CD4-positive, alpha-beta T cell treated with Interleukin-10 for 1 hour (primary cell): ENCODE results near the gene ARID3C.

Experiments used
- DNase-seq: peaks from one replicate; pipeline ENCODE4 v3.0.0-alpha.2; 2020

Gene ARID3C

GRCh38 chr9:34591917-34592866, 36.7 kb downstream of the ARID3C start:
- no peak for DNase-seq

- peak; percentile 76 for DNase-seq
Measured at GRCh38 chr9:34591248-34591916, 37.5 kb downstream of the ARID3C start.

- DNase-seq: no peak
Measured at GRCh38 chr9:34590381-34591247, 38.3 kb downstream of the ARID3C start.

- DNase-seq: no peak
Measured at GRCh38 chr9:34589636-34590380, 39.1 kb downstream of the ARID3C start, which contains the start of gene CNTFR. TSS of gene CNTFR (minus strand) at chr9:34589724. CDS start at chr9:34568981, 20,743 bp downstream.

- no peak for DNase-seq
Measured at GRCh38 chr9:34588671-34589635, 39.9 kb downstream of the ARID3C start.

- no peak for DNase-seq
Measured at GRCh38 chr9:34587271-34587670, 41.6 kb downstream of the ARID3C start.

GRCh38 chr9:34585946-34586669, 42.8 kb downstream of the ARID3C start:
- DNase-seq: no peak

- no peak for DNase-seq
Measured at GRCh38 chr9:34584970-34585369, 43.9 kb downstream of the ARID3C start.

GRCh38 chr9:34582787-34583186, 46.1 kb downstream of the ARID3C start:
- DNase-seq: no peak

GRCh38 chr9:34581318-34581717, 47.5 kb downstream of the ARID3C start:
- DNase-seq: no peak

- no peak for DNase-seq
Measured at GRCh38 chr9:34580358-34580757, 48.5 kb downstream of the ARID3C start.

- DNase-seq: no peak
Measured at GRCh38 chr9:34579808-34580163, 49.1 kb downstream of the ARID3C start.

GRCh38 chr9:34579104-34579807, 49.6 kb downstream of the ARID3C start:
- DNase-seq: no peak

- no peak for DNase-seq
Measured at GRCh38 chr9:34578241-34579103, 50.4 kb downstream of the ARID3C start.

- no peak for DNase-seq
Measured at GRCh38 chr9:34577400-34578240, 51.2 kb downstream of the ARID3C start.

- DNase-seq: no peak
Measured at GRCh38 chr9:34576597-34577399, 52.1 kb downstream of the ARID3C start.
